Right lobe of liver (tissue), 6 donors: Measurements from ENCODE around the gene ZNF346. TPM values are rescaled to one million over a fixed set of nuclear protein-coding genes. Genes with fewer than 3 reads are reported as not detected.

Experiments used
- ATAC-seq, 4 donors: fragments of 200-7000 bp; cut with Tn5 transposase; one replicate each; pipeline ENCODE4 v1.9.1; 2020; ENCODE audit warnings: mild to moderate bottlenecking in 4 of 4, moderate library complexity in 4 of 4
- DNase-seq, 3 donors: peaks; one replicate each; pipeline ENCODE4 v3.0.0-alpha.2; 2020
- H3K27ac ChIP-seq, 3 donors: fragments of 200-600 bp; one replicate each; pipeline ENCODE4 v1.8.0; 2022
- H3K27me3 ChIP-seq, 2 donors: fragments of 200-600 bp; one replicate each; pipeline ENCODE4 v1.8.0; 2022
- H3K36me3 ChIP-seq, 4 donors: fragments of 200-600 bp; sonication (generic) in 1 of 4; one replicate each; pipeline versions ENCODE4 v1.5.1 to v1.8.0; 2017 to 2022; ENCODE audit warnings: control low read depth in 1 of 4
- H3K4me1 ChIP-seq, 4 donors: fragments of 200-600 bp; sonication (generic) in 1 of 4; one replicate each; pipeline versions ENCODE4 v1.5.1 to v1.8.0; 2017 to 2022; ENCODE audit warnings: control low read depth in 1 of 4
- H3K4me3 ChIP-seq, 3 donors: fragments of 200-600 bp; one replicate each; pipeline ENCODE4 v1.8.0; 2022
- H3K9me3 ChIP-seq, 4 donors: fragments of 200-600 bp; sonication (generic) in 1 of 4; one replicate each; pipeline versions ENCODE4 v1.5.1 to v1.8.0; 2017 to 2022; ENCODE audit warnings: control low read depth in 1 of 4
- POLR2A ChIP-seq: fragments of 450-650 bp; IDR thresholded peaks from one replicate; pipeline ENCODE4 v1.6.1; 2017; ENCODE audit warnings: antibody characterized with exemption, mild to moderate bottlenecking
- WGBS: methylation state at CpG from one replicate; pipeline ENCODE4 v1.1.6; 2018; ENCODE audit warnings: low coverage, low lambda C conversion rate; ENCODE audit not compliant: insufficient coverage; ENCODE audit errors: missing lambda C conversion rate; 5-methylcytosine and 5-hydroxymethylcytosine counted together
- intact Hi-C, 2 donors: fragments of 100-400 bp; cut with DNase I; formaldehyde crosslinking; loops; one replicate each; pipeline versions ENCODE4 v1.11.2 to v1.14.1; 2022
- total RNA-seq, 6 experiments: library from RNA; depleted of rRNA in 2 of 6; stranded (reverse); fragments of >200 nt in 2 of 6; fragmentation: NEBNext Ultra II Directional in 3 of 6; extraction: Animal tissue kit (Norgen Biotek cat#: 25700) in 3 of 6; gene quantifications; one replicate each; pipeline versions ENCODE4 v1.1.0 to v1.2.4, GENCODE V29; 2016 to 2023
- TF ChIP-seq, protein P1 (sequence below), 4 donors: fragments of 200-600 bp in 3 of 4; fragments of 450-650 bp in 1 of 4; IDR thresholded peaks; one replicate each; pipeline versions ENCODE4 v1.5.1 to v1.8.0; 2016 to 2022; ENCODE audit warnings: antibody characterized with exemption in 4 of 4, mild to moderate bottlenecking in 2 of 4
- donor health status: DM: no; HTN: yes; CAD: no.
- donor health status: DM: no; HTN: no; CAD: no.
- donor health status: DM: no; HTN: no; CAD: no.
- donor health status: DM: no; HTN: yes; CAD: no.
- donor health status: DM: no; HTN: yes; CAD: no.

The ZNF346 gene
- total RNA-seq, 6 experiments from 2014 or later = 5.3 to 7.4 (median 6.0) TPM

DNA sequence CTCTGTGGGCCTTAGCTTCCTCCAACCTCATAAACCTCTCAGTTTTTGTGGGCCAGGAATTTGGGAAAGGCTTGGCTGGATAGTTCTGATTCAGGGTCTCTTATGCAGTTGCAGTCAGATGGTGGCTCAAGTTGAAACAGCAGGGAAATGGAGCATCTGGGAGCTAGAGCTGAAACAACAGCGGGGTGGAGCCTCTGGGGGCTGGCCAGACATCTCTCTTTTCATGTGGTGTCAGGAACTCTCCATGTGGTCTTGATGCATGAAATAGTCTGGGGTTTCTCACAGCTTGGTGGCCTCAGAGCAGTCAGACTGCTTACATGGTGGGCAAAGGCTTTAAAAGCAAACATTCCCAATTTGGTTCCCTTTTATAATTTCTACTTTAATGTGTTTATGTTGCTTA, 13.5 kb downstream of the ZNF346 start:
- Histone ChIP-seq H3K27ac (no peak overlapping the region), H3K4me1 (no peaks in the 10 kb centered on the region), H3K27me3 (no peaks in the 10 kb centered on the region), H3K4me3 (no peak overlapping the region), H3K9me3 (no peaks in the 10 kb centered on the region), H3K36me3 (no peaks in the 10 kb centered on the region)
- DNase-seq (no peak), ATAC-seq (no peak)
- TF ChIP-seq, protein P1, sequence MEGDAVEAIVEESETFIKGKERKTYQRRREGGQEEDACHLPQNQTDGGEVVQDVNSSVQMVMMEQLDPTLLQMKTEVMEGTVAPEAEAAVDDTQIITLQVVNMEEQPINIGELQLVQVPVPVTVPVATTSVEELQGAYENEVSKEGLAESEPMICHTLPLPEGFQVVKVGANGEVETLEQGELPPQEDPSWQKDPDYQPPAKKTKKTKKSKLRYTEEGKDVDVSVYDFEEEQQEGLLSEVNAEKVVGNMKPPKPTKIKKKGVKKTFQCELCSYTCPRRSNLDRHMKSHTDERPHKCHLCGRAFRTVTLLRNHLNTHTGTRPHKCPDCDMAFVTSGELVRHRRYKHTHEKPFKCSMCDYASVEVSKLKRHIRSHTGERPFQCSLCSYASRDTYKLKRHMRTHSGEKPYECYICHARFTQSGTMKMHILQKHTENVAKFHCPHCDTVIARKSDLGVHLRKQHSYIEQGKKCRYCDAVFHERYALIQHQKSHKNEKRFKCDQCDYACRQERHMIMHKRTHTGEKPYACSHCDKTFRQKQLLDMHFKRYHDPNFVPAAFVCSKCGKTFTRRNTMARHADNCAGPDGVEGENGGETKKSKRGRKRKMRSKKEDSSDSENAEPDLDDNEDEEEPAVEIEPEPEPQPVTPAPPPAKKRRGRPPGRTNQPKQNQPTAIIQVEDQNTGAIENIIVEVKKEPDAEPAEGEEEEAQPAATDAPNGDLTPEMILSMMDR (IDR thresholded peaks at IDR 0.05) = no peak
- TF ChIP-seq POLR2A = no peak
- WGBS = 71% methylated on average over 1 of the region's 1 CpG
- intact Hi-C loops = no loop called here

DNA sequence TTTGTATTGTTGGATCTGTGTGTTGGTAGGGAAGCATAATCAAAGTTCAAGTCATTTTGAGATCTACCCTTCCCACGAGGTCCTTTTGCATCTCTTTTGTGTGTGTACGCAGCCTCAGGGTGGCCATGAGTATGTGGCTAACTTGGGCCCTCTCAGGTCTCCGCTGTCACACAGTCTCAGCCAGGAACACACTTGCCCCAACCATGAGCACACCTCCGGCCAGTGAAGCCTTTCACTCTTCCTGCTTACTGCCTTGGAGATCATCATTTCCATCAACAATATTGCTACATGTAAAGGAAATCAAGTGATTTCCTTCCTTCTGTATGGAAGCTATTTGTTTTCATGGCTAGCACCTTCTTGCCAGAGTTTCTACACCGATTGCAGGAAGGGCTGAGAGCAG, 13.9 kb downstream of the ZNF346 start:
- TF ChIP-seq POLR2A = no peak
- TF ChIP-seq, protein P1 (IDR thresholded peaks at IDR 0.05) = no peak
- WGBS = 49% methylated on average over 4 of the region's 5 CpGs

DNA sequence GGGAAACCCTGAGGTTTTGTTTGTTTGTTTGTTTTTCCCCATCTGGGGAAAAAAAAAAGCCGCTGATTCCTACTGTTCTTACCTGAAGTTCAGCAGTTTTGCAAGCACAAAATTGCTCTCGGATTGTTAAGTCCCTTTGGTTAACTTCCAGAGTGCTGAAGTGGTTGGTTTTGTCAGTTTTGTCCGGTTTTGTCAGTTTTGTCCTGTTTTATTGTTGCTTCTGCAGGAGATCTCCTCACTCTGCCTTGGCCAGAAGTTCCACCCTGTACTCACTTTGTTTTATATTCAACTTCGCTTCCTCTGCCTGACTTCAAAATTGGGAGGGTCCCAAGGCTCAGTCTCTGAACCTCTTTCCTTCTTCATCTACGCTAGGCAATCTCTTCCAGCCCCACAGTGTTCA, 14.4 kb downstream of the ZNF346 start:
- no peak for DNase-seq
- intact Hi-C loops = no loop called here
- WGBS = 90% methylated on average over 4 of the region's 5 CpGs

More for the DNA sequence above, 13.9 kb downstream of the ZNF346 start:
- intact Hi-C loops = no loop called here
- H3K27ac ChIP-seq = no peak overlapping the region
- H3K9me3 ChIP-seq = no peaks in the 10 kb centered on the region
- no peaks in the 10 kb centered on the region for H3K36me3 ChIP-seq
- no peaks in the 10 kb centered on the region for H3K4me1 ChIP-seq
- ATAC-seq = peak in 1 of 4 donors; percentile 25
- H3K4me3 ChIP-seq = no peak overlapping the region
- DNase-seq = no peak
- H3K27me3 ChIP-seq = no peaks in the 10 kb centered on the region

DNA sequence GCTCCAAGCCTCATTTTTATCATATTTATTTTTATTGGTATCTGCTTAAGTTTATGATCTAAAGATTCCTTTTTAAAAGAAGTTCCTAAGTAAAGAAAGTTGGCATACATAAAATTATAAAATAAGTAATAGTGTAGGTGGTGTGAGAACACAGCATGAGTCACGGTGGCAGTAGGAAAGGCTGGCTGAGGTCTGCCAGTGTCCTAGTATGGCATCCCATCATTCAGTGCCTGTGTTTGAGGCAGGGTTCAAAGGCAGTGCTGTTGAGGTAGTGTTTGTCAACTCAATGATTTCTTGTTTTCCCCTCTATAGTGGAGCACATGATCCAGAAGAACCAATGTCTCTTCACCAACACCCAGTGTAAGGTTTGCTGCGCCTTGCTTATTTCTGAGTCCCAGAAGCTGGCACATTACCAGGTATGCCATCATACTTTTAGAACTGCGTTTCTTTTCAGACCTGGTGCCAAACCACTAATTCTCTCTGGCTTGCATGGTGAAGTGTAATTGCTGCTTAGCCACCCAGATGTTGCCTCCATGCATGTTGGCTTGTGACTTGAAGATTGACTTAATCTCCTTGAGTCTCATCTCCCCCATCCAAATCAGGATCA, 18.4 kb downstream of the ZNF346 start:
- Histone ChIP-seq H3K27me3 (no peaks in the 10 kb centered on the region), H3K9me3 (no peaks in the 10 kb centered on the region), H3K36me3 (peaks cover 0 to 24% (median 11%) of the 10 kb centered on the region in 4 donors), H3K27ac (no peak overlapping the region), H3K4me1 (no peaks in the 10 kb centered on the region), H3K4me3 (no peak overlapping the region)
- ATAC-seq = no peak
- no peak for DNase-seq
- WGBS = 88% methylated on average over 2 of the region's 3 CpGs
- no peak for TF ChIP-seq POLR2A
- TF ChIP-seq, protein P1 (IDR thresholded peaks at IDR 0.05) = no peak
- intact Hi-C loops = no loop called here

More for the DNA sequence above, 14.4 kb downstream of the ZNF346 start:
- Histone ChIP-seq H3K4me3 (no peak overlapping the region), H3K9me3 (no peaks in the 10 kb centered on the region), H3K27me3 (no peaks in the 10 kb centered on the region), H3K27ac (no peak overlapping the region), H3K36me3 (peaks cover 0 to 3% (median 1%) of the 10 kb centered on the region in 4 donors), H3K4me1 (no peaks in the 10 kb centered on the region)
- TF ChIP-seq POLR2A = no peak
- TF ChIP-seq, protein P1 (IDR thresholded peaks at IDR 0.05) = no peak
- ATAC-seq = no peak
